ENCODE results near the gene MYO5B.
"Not testable (repeated sequence)": the region's sequence is repeated elsewhere in the genome, so short reads cannot be mapped to it uniquely, and the experiment has no call there.

Gene MYO5B

DNA sequence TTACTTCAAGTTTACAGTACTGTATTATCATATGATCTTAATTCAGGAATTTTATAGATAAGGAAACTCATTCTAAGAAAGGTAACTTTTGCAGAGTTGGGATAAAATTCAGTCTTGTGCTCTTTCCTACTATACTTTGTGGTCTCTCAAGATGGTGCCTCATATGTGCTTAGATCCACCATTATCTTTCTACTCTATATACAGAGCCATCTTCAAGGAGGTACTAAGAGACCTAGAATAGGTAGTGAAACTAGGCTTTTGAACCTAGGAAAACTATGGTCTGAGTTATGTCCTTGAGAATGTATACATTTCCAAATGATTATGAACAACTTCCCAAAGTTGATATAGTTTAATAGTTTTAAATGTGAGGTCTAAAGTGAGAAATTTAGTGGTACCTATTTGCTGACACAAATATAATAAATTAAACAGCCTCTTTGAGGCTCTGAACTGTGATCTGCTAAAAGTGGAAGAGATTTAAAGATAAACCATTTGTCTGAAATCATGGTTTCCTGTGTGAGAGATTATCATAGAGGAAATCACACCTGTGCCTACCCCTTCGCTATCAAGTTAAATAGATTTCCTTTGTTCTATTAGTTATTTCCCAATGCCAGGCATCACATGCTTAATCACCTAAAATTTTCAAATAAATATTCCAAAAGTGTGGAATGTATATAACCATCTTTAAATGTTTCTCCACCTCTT, 408.8 kb downstream of the MYO5B start:
- Histone ChIP-seq H3K36me3 (ENCODE audit: insufficient read depth, low read length) (peaks cover 16% of the 10 kb centered on the region), H3K9me3 (ENCODE audit: control insufficient read depth, insufficient read depth, low read length) (no peaks in the 10 kb centered on the region), H3K4me1 (ENCODE audit: insufficient read depth, low read length) (no peaks in the 10 kb centered on the region), H3K9ac (ENCODE audit: low read depth, low read length) (no peak overlapping the region)

DNA sequence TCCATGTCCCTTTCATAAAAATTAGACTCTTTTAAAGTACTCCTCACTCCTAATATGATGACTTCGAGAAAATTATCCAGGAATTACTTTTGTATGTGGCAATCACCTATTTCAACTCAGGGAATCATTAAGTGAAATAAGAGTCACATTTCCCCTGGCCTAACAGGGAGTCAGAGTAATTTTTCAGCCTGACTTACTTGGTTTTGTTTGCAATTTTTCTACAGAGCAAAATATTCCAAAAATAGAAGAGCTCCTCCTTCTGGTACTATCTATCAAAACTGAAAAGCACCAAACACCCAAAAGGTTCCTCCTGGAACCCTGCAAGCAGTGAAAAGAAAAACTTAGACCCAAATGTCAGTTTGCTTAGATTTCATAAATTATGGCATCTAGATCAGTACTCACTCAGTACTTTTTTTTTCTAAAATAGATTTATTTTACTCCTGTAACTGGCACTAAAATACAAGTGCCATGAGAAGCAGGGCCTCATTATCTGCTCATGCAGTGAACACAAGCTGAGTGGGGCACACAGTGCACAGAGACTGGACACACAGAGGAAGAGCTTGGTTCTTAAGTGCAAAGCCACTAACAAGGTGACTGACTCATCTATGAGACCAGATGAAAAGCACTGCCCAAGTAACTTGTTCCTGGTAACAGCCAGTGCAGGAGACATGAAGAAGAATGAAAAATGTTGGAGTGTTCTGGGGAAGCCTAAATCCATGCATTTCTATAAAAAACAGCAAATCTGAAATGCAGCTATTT, 410.3 kb downstream of the MYO5B start:
- H3K36me3 ChIP-seq (ENCODE audit: insufficient read depth, low read length): peaks cover 9% of the 10 kb centered on the region; the same call in 1 of the 2 replicates
- no peaks in the 10 kb centered on the region for H3K4me1 ChIP-seq (ENCODE audit: insufficient read depth, low read length)
- no peaks in the 10 kb centered on the region for H3K9me3 ChIP-seq (ENCODE audit: control insufficient read depth, insufficient read depth, low read length)
- H3K9ac ChIP-seq (ENCODE audit: low read depth, low read length): no peak overlapping the region

DNA sequence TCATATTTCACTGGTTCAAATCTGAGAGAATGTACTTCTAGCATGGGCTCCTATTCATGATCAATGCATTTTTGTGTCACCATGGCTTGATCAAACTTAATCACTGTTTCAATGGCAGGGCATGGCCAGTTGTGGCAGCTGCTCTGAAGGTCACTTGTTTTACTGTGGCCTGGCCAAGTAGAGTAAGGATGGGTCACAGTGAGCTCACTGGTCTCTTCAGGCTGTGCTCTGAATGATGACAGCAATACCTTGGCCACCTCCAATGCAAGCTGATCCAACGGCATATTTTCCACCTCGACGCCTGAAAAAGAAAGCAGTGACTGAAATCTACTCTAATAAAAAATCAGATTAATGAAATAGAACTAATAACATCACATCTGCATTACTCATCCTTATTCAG, 411.3 kb downstream of the MYO5B start:
- not testable (repeated sequence) for H3K9ac ChIP-seq (ENCODE audit: low read depth, low read length); H3K4me1 ChIP-seq (ENCODE audit: insufficient read depth, low read length); H3K9me3 ChIP-seq (ENCODE audit: control insufficient read depth, insufficient read depth, low read length); H3K36me3 ChIP-seq (ENCODE audit: insufficient read depth, low read length)

DNA sequence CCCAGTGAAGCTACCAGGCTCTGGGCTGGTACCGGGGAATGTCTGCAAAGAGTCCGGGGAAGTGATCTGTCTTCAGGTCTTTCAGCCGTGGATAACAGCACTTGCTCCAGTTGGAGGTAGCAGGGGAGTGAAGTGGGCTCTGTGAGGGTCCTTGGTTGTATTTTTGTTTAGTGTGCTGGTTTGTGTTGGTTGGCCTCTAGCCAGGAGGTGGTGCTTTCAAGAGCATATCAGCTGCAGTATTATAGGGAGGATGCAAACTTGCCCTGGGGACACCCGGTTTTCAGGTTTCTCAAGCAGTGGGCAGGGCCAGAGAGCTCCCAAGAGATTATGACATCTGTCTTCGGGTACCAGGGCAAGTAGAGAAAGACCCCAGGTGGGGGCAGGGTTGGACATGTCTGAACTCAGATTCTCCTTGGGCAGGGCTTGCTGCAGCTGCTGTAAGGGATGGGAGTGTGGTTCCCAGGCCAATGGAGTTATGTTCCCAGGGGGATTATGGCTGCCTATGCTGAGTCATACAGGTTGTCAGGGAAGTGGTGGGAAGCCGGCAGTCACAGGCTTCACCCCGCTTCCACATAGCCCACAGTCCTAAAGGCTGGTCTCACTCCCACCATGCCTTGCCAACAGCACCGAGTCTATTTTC, 416.0 kb downstream of the MYO5B start:
- Histone ChIP-seq H3K4me1 (ENCODE audit: insufficient read depth, low read length) (no peaks in the 10 kb centered on the region), H3K9ac (ENCODE audit: low read depth, low read length) (no peak overlapping the region), H3K9me3 (ENCODE audit: control insufficient read depth, insufficient read depth, low read length) (peaks cover 3% of the 10 kb centered on the region; the same call in 1 of the 2 replicates), H3K36me3 (ENCODE audit: insufficient read depth, low read length) (peaks cover 5% of the 10 kb centered on the region; the same call in 1 of the 2 replicates)

All from ES-I3 (cell line).